Mesendoderm (in vitro differentiated cells): ENCODE results near the gene QRFP. TPM values are rescaled to one million over a fixed set of nuclear protein-coding genes. Genes with fewer than 3 reads are reported as not detected.

Experiments used
- DNase-seq: peaks from one replicate; pipeline ENCODE4 v3.0.0; 2013
- H2AK5ac ChIP-seq: 2 replicates; pipeline ENCODE4 v1.6.1; 2013; ENCODE audit warnings: low read length, inconsistent platforms
- H2BK120ac ChIP-seq: 2 replicates; pipeline ENCODE4 v1.6.1; 2013; ENCODE audit warnings: low read depth, mild to moderate bottlenecking, low read length, moderate library complexity, mixed read lengths
- H2BK15ac ChIP-seq: replicated peaks from 2 replicates; pipeline ENCODE4 v1.6.1; 2013; ENCODE audit warnings: low read depth, mild to moderate bottlenecking, moderate library complexity
- H2BK5ac ChIP-seq: 2 replicates; pipeline ENCODE4 v1.6.1; 2013; ENCODE audit warnings: low read length, inconsistent platforms
- H3K18ac ChIP-seq: 2 replicates; pipeline ENCODE4 v1.6.1; 2013; ENCODE audit warnings: mild to moderate bottlenecking, low read length, mixed read lengths
- H3K23ac ChIP-seq: one replicate; pipeline ENCODE4 v1.6.1; 2013; ENCODE audit warnings: low read length
- H3K27ac ChIP-seq: 2 replicates; pipeline ENCODE4 v1.5.1; 2013; ENCODE audit warnings: low read depth, mild to moderate bottlenecking, inconsistent platforms, low read length, moderate library complexity
- H3K27me3 ChIP-seq: 2 replicates; pipeline ENCODE4 v1.6.1; 2013; ENCODE audit warnings: low read length, control low read depth, mild to moderate bottlenecking, inconsistent platforms; ENCODE audit not compliant: insufficient read depth, poor library complexity
- H3K36me3 ChIP-seq: 2 replicates; pipeline ENCODE4 v1.6.1; 2013; ENCODE audit warnings: low read length, inconsistent platforms; ENCODE audit not compliant: control insufficient read depth, insufficient read depth
- H3K4ac ChIP-seq: one replicate; pipeline ENCODE4 v1.6.1; 2013; ENCODE audit warnings: low read depth, mild to moderate bottlenecking, low read length, moderate library complexity
- H3K4me1 ChIP-seq: 2 replicates; pipeline ENCODE4 v1.6.1; 2013; ENCODE audit warnings: low read depth, low read length, inconsistent platforms; ENCODE audit not compliant: control insufficient read depth
- H3K4me2 ChIP-seq: 2 replicates; pipeline ENCODE4 v1.6.1; 2013; ENCODE audit warnings: low read length
- H3K4me3 ChIP-seq: 2 replicates; pipeline ENCODE4 v1.5.1; 2013; ENCODE audit warnings: mild to moderate bottlenecking, low read length
- H3K56ac ChIP-seq: one replicate; pipeline ENCODE4 v1.6.1; 2013; ENCODE audit warnings: low read length
- H3K79me1 ChIP-seq: 2 replicates; pipeline ENCODE4 v1.6.1; 2013; ENCODE audit warnings: low read length, inconsistent platforms
- H3K79me2 ChIP-seq: 2 replicates; pipeline ENCODE4 v1.6.1; 2013; ENCODE audit warnings: mild to moderate bottlenecking, low read length; ENCODE audit not compliant: control insufficient read depth, insufficient read depth
- H3K9ac ChIP-seq: 2 replicates; pipeline ENCODE4 v1.6.1; 2013; ENCODE audit warnings: low read length, inconsistent platforms
- H4K5ac ChIP-seq: one replicate; pipeline ENCODE4 v1.6.1; 2013; ENCODE audit warnings: low read length
- H4K8ac ChIP-seq: one replicate; pipeline ENCODE4 v1.6.1; 2013; ENCODE audit warnings: low read depth, mild to moderate bottlenecking, control low read depth, low read length, moderate library complexity
- WGBS: extraction: QIAGEN DNeasy Blood & Tissue Kit; methylation state at CpG from one replicate; pipeline ENCODE4 v1.1.7; 2013; ENCODE audit warnings: low lambda C conversion rate, missing lambda C conversion rate; ENCODE audit not compliant: insufficient coverage; ENCODE audit errors: extremely low coverage; 5-methylcytosine and 5-hydroxymethylcytosine counted together
- polyA plus RNA-seq, 2 experiments: library from polyadenylated mRNA; stranded (reverse); fragments of 200-250 nt; gene quantifications; one replicate each; pipeline ENCODE4 v1.2.3, GENCODE V29; 2013

QRFP gene
- not detected for polyA plus RNA-seq (2013, experiment 1 of 2)
- not detected for polyA plus RNA-seq (2013, experiment 2 of 2)

- Histone ChIP-seq H3K4me3 (no peak within 1 kb of the TSS), H3K56ac (no peak within 1 kb of the TSS), H2BK5ac (no peak within 1 kb of the TSS), H3K27ac (no peak within 1 kb of the TSS), H3K4ac (no peak within 1 kb of the TSS), H3K79me1 (no peaks in the 10 kb centered on the region), H3K27me3 (no peaks in the 10 kb centered on the region), H3K4me2 (no peak within 1 kb of the TSS), H2AK5ac (no peak within 1 kb of the TSS), H4K8ac (no peak within 1 kb of the TSS), H3K36me3 (no peaks in the 10 kb centered on the region), H3K79me2 (no peaks in the 10 kb centered on the region), H2BK120ac (no peak within 1 kb of the TSS), H3K18ac (no peak within 1 kb of the TSS), H3K9ac (no peak within 1 kb of the TSS), H3K4me1 (no peaks in the 10 kb centered on the region), H4K5ac (no peak within 1 kb of the TSS), H2BK15ac (no peak within 1 kb of the TSS), H3K23ac (no peak within 1 kb of the TSS)
- DNase-seq = no peak
- no CpG with 5 or more reads among the region's 27 CpGs for WGBS
Observed at GRCh38 chr9:130896233-130897014, at the start of gene QRFP. QRFP (minus strand) TSS chr9:130896812; CDS start chr9:130893838, 2,974 bp downstream.

GRCh38 chr9:130945173-130945572, 48.6 kb upstream of the QRFP start:
- Histone ChIP-seq H3K79me2 (no peaks in the 10 kb centered on the region), H3K9ac (no peak overlapping the region), H2AK5ac (no peak overlapping the region), H3K36me3 (no peaks in the 10 kb centered on the region), H3K18ac (no peak overlapping the region), H3K23ac (no peak overlapping the region), H2BK5ac (no peak overlapping the region), H3K27me3 (peaks cover 4% of the 10 kb centered on the region), H3K4me1 (no peaks in the 10 kb centered on the region), H2BK15ac (no peak overlapping the region), H3K4ac (no peak overlapping the region), H3K4me3 (no peak overlapping the region), H4K8ac (no peak overlapping the region), H4K5ac (no peak overlapping the region), H3K4me2 (no peak overlapping the region), H3K56ac (no peak overlapping the region), H3K79me1 (no peaks in the 10 kb centered on the region), H2BK120ac (no peak overlapping the region), H3K27ac (no peak overlapping the region)
- WGBS = no CpG with 5 or more reads among the region's 9 CpGs
- DNase-seq = no peak

- Histone ChIP-seq H3K4me1 (no peaks in the 10 kb centered on the region), H3K56ac (no peak overlapping the region), H3K23ac (no peak overlapping the region), H4K5ac (no peak overlapping the region), H3K79me1 (no peaks in the 10 kb centered on the region), H3K4ac (no peak overlapping the region), H3K27ac (no peak overlapping the region), H3K27me3 (peaks cover 7% of the 10 kb centered on the region), H3K36me3 (no peaks in the 10 kb centered on the region), H3K9ac (no peak overlapping the region), H4K8ac (no peak overlapping the region), H3K18ac (no peak overlapping the region), H2BK5ac (no peak overlapping the region), H3K79me2 (no peaks in the 10 kb centered on the region), H2AK5ac (no peak overlapping the region), H3K4me2 (no peak overlapping the region), H3K4me3 (no peak overlapping the region), H2BK120ac (no peak overlapping the region), H2BK15ac (no peak overlapping the region)
- no CpG with 5 or more reads among the region's 3 CpGs for WGBS
- DNase-seq = no peak
Observed at GRCh38 chr9:130944510-130945058, 48.0 kb upstream of the QRFP start.

GRCh38 chr9:130943777-130944176, 47.2 kb upstream of the QRFP start:
- H2BK15ac ChIP-seq = no peak overlapping the region
- H3K79me2 ChIP-seq = no peaks in the 10 kb centered on the region
- no CpG with 5 or more reads among the region's 14 CpGs for WGBS
- no peak overlapping the region for H4K5ac ChIP-seq
- no peak overlapping the region for H2AK5ac ChIP-seq
- no peak overlapping the region for H3K4me3 ChIP-seq
- no peaks in the 10 kb centered on the region for H3K79me1 ChIP-seq
- no peak overlapping the region for H4K8ac ChIP-seq
- DNase-seq = no peak
- H3K36me3 ChIP-seq = no peaks in the 10 kb centered on the region
- H2BK5ac ChIP-seq = no peak overlapping the region
- no peaks in the 10 kb centered on the region for H3K4me1 ChIP-seq
- no peak overlapping the region for H3K23ac ChIP-seq
- no peak overlapping the region for H3K4ac ChIP-seq
- H3K4me2 ChIP-seq = no peak overlapping the region
- H3K56ac ChIP-seq = no peak overlapping the region
- no peak overlapping the region for H3K18ac ChIP-seq
- peaks cover 7% of the 10 kb centered on the region for H3K27me3 ChIP-seq
- no peak overlapping the region for H3K27ac ChIP-seq
- H2BK120ac ChIP-seq = no peak overlapping the region
- H3K9ac ChIP-seq = no peak overlapping the region

GRCh38 chr9:130943221-130943620, 46.6 kb upstream of the QRFP start:
- no peaks in the 10 kb centered on the region for H3K79me1 ChIP-seq
- no peak overlapping the region for H3K4me2 ChIP-seq
- H3K36me3 ChIP-seq = no peaks in the 10 kb centered on the region
- H3K4ac ChIP-seq = no peak overlapping the region
- no peak overlapping the region for H2BK15ac ChIP-seq
- H3K9ac ChIP-seq = no peak overlapping the region
- H3K23ac ChIP-seq = no peak overlapping the region
- no peak overlapping the region for H2BK120ac ChIP-seq
- H3K27ac ChIP-seq = no peak overlapping the region
- no peak for DNase-seq
- no peaks in the 10 kb centered on the region for H3K4me1 ChIP-seq
- no peak overlapping the region for H4K5ac ChIP-seq
- no peak overlapping the region for H3K56ac ChIP-seq
- H3K18ac ChIP-seq = no peak overlapping the region
- no peaks in the 10 kb centered on the region for H3K79me2 ChIP-seq
- WGBS = no CpG with 5 or more reads among the region's 13 CpGs
- peaks cover 7% of the 10 kb centered on the region for H3K27me3 ChIP-seq
- no peak overlapping the region for H2AK5ac ChIP-seq
- H4K8ac ChIP-seq = no peak overlapping the region
- H3K4me3 ChIP-seq = no peak overlapping the region
- H2BK5ac ChIP-seq = no peak overlapping the region
